HG02870 (cell line): ENCODE measurements around the gene TAGLN2.
A peak's percentile ranks its signal among the peaks of the same experiment; 100 is the strongest.

ENCODE experiments used
- ATAC-seq: cut with Tn5 transposase; IDR thresholded peaks from one replicate; pipeline ENCODE4 v1.9.1; 2021; ENCODE audit warnings: mild to moderate bottlenecking, moderate library complexity; ENCODE audit not compliant: unreplicated experiment

TAGLN2 gene

GRCh38 chr1:159936273-159936904, 11.1 kb upstream of the TAGLN2 start:
- no peak for ATAC-seq

DNA sequence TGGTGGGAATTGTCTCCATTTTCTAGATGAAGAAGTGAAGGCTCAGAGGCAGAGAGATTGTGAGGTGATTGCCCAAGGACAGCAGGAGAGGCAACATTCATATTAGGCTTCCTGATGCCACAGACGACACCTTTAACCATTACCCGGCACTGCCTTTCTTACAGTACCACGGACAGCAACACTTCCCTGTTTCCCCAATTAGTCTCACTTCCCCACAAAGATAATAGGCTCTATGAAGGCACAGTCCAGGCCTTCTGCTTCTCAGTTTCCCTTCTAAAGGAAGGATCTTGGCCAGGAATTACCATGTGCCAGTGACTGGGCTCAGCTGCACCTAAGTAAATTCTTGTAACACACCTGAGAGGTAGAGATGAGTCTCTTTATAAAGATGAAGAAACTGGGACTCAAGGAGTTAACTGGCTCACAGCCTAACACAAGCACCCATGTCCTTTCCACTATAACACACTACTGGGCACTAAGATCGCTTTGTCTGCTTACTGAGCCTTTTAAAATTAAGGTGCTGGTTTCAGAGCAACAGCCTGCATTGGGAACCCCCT, 10.5 kb upstream of the TAGLN2 start:
- ATAC-seq = no peak

GRCh38 chr1:159935305-159935704, 10.0 kb upstream of the TAGLN2 start:
- ATAC-seq = no peak

GRCh38 chr1:159934136-159935039, 9.1 kb upstream of the TAGLN2 start:
- no peak for ATAC-seq

- no peak for ATAC-seq
These were observed 8.0 kb upstream of the TAGLN2 start for GRCh38 chr1:159933347-159933746.

GRCh38 chr1:159932296-159933285, 7.3 kb upstream of the TAGLN2 start:
- no peak for ATAC-seq

GRCh38 chr1:159931795-159932173, 6.5 kb upstream of the TAGLN2 start:
- ATAC-seq = no peak

DNA sequence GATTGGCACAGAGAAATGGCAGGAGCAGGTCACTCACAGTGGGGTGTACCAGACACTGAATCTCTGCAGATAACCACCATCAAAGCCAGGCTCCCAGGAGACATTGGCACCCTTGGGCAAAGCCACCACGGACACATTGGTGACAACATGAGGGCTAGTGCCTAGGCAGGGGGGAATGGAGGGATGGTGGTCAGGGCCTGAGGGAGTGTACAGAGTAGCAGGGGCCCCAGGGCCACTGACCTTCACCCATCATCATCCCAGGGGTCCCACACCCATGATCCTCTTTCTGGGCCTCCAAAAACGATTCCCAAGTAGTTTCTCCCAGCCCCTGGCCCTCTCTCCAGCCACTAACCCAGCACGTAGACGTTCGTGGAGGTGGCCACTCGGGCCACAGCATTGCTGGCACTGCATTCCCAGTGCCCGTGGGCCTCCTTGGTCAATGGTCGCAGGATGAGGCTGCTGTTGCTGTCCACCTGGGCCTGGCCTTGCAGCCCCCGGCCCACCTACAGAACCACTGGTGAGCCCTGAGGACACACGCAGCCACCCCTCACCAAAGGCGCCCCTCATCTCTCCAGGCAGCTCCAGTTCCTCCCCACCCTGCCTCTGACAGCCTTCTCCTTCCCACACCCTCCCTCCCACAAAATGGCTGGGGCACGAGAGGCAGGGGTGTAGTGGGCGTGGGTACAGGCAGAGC, 5.9 kb upstream of the TAGLN2 start:
- no peak for ATAC-seq

GRCh38 chr1:159930634-159931033, 5.3 kb upstream of the TAGLN2 start:
- ATAC-seq = no peak

DNA sequence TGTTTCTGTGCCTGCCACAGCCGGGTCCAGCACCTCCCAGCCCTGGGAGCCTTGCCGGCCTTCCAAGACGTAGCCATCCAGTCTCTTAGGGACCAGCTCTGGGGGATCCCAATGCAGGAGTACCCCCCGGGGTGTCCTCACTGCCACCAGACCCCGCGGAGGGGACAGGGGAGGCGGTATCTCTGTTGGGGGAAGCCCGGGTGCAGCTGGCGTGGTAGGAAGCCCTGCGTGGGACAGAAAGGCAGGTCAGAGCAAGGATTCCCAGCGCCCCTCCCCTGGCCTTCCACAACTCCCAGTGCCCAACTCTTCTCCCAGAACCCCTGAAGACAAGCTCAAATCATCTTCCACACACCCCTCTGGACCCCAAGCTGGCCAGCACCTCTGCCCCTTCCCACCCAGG, 4.9 kb upstream of the TAGLN2 start:
- no peak for ATAC-seq

GRCh38 chr1:159929155-159930051, 4.1 kb upstream of the TAGLN2 start:
- ATAC-seq = no peak

DNA sequence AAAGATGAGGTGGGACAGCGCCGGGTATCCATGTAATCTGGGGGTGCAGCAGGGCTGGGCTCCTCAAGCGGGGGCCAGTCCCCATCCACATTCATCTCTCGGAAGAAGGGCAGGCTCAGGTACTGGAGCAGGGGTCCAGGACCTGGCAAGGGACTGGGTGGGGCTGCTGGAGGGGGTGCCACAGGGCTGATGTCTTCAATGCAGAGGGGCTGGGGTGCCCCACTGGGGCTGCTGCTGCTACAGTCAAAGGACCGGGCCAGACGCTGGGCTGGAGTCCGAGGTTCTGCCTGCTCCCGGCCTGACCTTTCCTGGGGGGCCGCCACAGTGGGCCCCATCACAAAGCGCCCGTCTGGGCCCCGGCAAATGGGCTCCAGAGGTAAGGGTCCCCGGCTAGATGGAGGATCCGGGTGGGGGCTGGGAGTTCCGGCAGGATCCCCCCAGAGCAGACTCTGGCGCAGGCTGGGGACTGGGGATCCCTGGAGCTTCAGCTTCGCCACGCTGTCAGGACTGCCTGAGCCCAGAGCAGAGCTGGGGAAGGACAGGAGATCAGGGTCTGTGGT, 3.3 kb upstream of the TAGLN2 start:
- no peak for ATAC-seq

DNA sequence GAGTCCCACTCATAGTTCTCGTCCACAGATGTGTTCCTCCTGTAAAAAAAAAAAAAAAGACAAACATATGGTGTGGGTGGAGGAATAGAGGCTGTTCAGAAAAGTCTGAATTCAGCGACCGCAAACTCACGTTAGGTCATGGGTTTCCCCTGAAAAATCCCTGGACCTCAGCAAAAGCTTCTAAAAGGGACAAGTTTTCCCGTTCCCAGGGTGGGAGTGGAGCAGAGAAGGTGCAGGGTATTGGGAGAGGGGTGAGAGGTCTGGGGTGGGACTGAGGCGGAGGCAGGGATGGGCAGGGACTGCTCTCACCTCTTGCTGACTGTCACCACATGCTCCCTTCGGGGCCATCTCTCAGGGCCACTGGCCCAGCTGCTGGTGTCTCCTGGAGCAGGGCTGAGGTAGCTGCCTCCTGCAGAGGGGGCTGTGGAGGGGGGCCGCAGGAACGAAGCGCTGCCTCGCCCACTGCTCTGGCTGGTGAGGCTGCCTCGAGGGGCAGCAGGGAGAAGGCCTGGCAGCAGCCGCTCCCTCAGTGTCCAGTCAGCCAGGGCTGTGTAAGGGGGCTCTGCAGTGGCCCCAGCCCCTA, 2.6 kb upstream of the TAGLN2 start:
- ATAC-seq = no peak

DNA sequence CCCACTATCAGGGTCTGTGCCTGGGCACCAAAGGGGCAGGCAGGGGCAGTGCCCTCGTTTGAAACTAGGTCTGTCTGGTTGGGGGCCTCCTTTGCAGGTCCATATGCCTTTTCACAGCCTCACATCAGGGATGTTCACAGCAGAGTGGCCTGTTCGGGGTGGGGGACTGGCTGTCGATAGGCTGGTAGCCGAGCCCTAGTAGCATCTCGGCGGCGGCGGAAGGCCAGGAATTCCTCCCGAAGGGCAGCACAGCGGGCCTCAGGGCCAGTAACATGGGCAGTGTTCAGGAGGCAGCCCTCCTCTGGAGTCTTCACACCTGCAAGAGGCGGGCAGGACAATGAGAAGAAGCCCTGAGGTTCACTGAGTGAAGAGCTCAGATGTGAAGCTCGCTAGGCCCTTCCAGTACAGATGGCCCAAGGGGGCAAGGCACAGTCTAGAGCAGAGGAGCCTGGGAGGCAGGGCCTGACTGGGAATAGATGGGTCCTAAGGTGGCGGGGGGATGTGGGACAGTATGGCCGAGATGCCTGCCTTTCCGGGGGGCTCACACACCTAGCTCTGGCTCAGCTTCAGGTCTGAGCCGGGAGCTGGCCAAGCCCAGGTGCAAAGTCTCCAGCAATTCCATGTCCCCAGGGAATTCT, 2.0 kb upstream of the TAGLN2 start:
- no peak for ATAC-seq

- ATAC-seq = peak; percentile 0
These were observed 392 bp upstream of the TAGLN2 start for GRCh38 chr1:159925719-159926078.

DNA sequence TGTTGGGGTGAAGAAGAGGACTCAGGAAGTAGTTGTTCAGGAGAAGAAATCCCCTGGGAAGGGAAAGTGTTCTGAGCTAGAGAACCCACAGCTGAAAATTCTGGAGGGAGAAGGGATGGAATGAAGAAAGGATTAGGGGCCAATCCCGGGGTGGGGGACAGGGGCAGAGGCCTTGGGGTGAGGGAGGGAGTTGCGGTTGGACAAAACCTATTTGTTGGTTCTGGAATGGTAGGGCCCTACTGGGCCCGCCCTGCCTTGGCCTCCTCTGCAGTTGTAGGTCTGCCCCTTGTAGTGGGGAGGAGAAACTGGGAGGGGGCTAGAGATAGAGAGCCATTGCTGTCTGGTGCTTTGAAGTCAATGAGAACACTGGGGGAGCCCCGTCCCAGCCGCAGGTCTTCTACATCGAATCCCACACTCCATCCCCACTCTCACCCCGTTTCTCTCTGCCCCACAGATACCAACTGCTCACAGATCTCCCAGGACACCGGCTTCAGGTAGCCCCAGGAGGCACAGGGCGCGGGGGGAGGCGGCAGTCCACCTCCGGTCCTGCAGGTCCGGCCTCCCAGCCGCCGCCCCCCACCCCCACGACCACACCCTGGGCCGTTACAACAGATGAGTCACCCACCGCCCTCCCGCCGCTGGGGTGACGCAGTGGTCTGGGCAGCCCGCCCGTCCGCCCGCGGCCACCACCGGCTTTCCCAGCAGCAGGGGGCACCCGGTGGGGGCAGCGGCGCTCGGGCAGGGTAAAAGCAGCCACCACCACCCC, 1.1 kb downstream of the TAGLN2 start:
- ATAC-seq = no peak

GRCh38 chr1:159923203-159924024, 1.9 kb downstream of the TAGLN2 start:
- ATAC-seq = peak; percentile 32
